Lower lobe of right lung (tissue), 2 donors: Measurements from ENCODE around the gene AOAH. TPM values are rescaled to one million over a fixed set of nuclear protein-coding genes. Genes with fewer than 3 reads are reported as not detected.

Experiments
- ATAC-seq, 2 donors: fragments of 200-7000 bp; cut with Tn5 transposase; one replicate each; pipeline ENCODE4 v1.9.1; 2020 to 2022; ENCODE audit warnings: mild to moderate bottlenecking in 2 of 2, moderate library complexity in 2 of 2
- DNase-seq: peaks from one replicate; pipeline ENCODE4 v3.0.0-alpha.2; 2020
- H3K27ac ChIP-seq: fragments of 200-600 bp; one replicate; pipeline ENCODE4 v1.8.0; 2022
- H3K27me3 ChIP-seq: fragments of 200-600 bp; one replicate; pipeline ENCODE4 v1.8.0; 2022; ENCODE audit warnings: low read depth
- H3K36me3 ChIP-seq: fragments of 200-600 bp; one replicate; pipeline ENCODE4 v1.8.0; 2022; ENCODE audit warnings: mild to moderate bottlenecking
- H3K4me1 ChIP-seq: fragments of 200-600 bp; one replicate; pipeline ENCODE4 v1.8.0; 2022
- H3K4me3 ChIP-seq: fragments of 200-600 bp; one replicate; pipeline ENCODE4 v1.8.0; 2022; ENCODE audit warnings: mild to moderate bottlenecking
- H3K9me3 ChIP-seq: fragments of 200-600 bp; one replicate; pipeline ENCODE4 v1.8.0; 2022
- intact Hi-C: fragments of 100-400 bp; cut with DNase I; formaldehyde crosslinking; loops from one replicate; pipeline ENCODE4 v1.11.0; 2022
- total RNA-seq: library from RNA; stranded (reverse); fragmentation: NEBNext Ultra II Directional; extraction: Animal tissue kit (Norgen Biotek cat#: 25700); gene quantifications from one replicate; pipeline ENCODE4 v1.2.1, GENCODE V29; 2021
- TF ChIP-seq, protein P1 (sequence below): fragments of 200-600 bp; IDR thresholded peaks from one replicate; pipeline ENCODE4 v1.8.0; 2022; ENCODE audit warnings: antibody characterized with exemption, mild to moderate bottlenecking
- donor health status: DM: no; HTN: yes; CAD: no; lungs with severe emphysema.

The AOAH gene
- total RNA-seq, 1 donor from 2014 or later: 29.2 TPM

DNA sequence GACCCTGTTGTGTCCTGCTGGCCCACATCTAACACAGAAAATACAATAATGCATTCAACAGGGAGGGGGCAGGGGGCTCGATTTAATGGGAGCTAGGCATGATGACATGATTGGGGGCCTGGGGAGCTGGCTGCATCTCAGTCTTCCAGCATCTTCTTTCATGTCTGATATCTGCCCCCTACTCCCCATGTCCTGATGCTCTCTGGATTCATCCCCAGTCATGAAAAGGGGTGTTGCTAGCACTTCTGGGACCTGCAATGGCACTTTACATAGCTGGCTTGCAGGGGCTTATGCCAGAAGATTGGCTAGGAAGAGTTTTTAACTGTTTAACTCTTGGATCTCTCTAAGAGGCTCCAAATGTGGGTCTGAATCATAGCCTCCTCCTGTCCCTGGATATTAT lies 94.9 kb downstream of the AOAH start:
- intact Hi-C loops: no loop called here
- TF ChIP-seq, protein P1, sequence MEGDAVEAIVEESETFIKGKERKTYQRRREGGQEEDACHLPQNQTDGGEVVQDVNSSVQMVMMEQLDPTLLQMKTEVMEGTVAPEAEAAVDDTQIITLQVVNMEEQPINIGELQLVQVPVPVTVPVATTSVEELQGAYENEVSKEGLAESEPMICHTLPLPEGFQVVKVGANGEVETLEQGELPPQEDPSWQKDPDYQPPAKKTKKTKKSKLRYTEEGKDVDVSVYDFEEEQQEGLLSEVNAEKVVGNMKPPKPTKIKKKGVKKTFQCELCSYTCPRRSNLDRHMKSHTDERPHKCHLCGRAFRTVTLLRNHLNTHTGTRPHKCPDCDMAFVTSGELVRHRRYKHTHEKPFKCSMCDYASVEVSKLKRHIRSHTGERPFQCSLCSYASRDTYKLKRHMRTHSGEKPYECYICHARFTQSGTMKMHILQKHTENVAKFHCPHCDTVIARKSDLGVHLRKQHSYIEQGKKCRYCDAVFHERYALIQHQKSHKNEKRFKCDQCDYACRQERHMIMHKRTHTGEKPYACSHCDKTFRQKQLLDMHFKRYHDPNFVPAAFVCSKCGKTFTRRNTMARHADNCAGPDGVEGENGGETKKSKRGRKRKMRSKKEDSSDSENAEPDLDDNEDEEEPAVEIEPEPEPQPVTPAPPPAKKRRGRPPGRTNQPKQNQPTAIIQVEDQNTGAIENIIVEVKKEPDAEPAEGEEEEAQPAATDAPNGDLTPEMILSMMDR: no peak
- H3K4me1 ChIP-seq: no peaks in the 10 kb centered on the region
- no peaks in the 10 kb centered on the region for H3K27me3 ChIP-seq
- ATAC-seq (no peak), DNase-seq (no peak)
- H3K9me3 ChIP-seq: no peaks in the 10 kb centered on the region
- H3K27ac ChIP-seq: no peak overlapping the region
- no peaks in the 10 kb centered on the region for H3K36me3 ChIP-seq
- H3K4me3 ChIP-seq: no peak overlapping the region

- Histone ChIP-seq H3K27ac (no peak overlapping the region), H3K27me3 (no peaks in the 10 kb centered on the region), H3K4me3 (no peak overlapping the region), H3K4me1 (no peaks in the 10 kb centered on the region), H3K9me3 (no peaks in the 10 kb centered on the region), H3K36me3 (no peaks in the 10 kb centered on the region)
- ATAC-seq (no peak), DNase-seq (no peak)
- intact Hi-C loops: no loop called here
- TF ChIP-seq, protein P1: no peak
These were observed 96.5 kb downstream of the AOAH start for GRCh38 chr7:36627836-36628235.

DNA sequence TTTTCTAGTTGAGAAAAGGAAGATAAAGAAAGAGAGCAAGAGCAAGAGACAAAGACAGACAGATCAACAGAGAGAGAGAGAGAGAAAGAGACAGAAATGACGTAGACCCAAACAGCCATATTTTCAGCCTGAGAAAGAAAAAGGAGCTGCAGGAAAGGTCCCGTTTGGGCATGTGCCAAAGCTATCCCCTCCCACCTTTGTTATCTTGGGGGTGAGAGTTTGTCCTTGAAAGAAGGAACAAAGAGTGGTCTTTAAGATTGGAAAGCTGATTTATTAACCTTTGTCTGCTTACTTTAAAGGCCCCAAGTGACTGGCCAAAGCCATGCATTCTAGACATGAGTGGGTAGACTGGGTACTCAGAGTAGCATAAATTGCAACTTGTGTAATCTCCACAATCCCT lies 98.2 kb downstream of the AOAH start:
- no peak overlapping the region for H3K4me3 ChIP-seq
- intact Hi-C loops: no loop called here
- H3K27me3 ChIP-seq: no peaks in the 10 kb centered on the region
- TF ChIP-seq, protein P1: no peak
- H3K4me1 ChIP-seq: no peaks in the 10 kb centered on the region
- no peak for ATAC-seq
- H3K9me3 ChIP-seq: no peaks in the 10 kb centered on the region
- DNase-seq: no peak
- no peak overlapping the region for H3K27ac ChIP-seq
- H3K36me3 ChIP-seq: no peaks in the 10 kb centered on the region

- Histone ChIP-seq H3K27me3 (no peaks in the 10 kb centered on the region), H3K9me3 (no peaks in the 10 kb centered on the region), H3K4me3 (no peak overlapping the region), H3K4me1 (no peaks in the 10 kb centered on the region), H3K36me3 (no peaks in the 10 kb centered on the region), H3K27ac (no peak overlapping the region)
- TF ChIP-seq, protein P1: no peak
- ATAC-seq: no peak
- intact Hi-C loops: no loop called here
- DNase-seq: no peak
These were observed 99.0 kb downstream of the AOAH start for GRCh38 chr7:36625247-36625646.

DNA sequence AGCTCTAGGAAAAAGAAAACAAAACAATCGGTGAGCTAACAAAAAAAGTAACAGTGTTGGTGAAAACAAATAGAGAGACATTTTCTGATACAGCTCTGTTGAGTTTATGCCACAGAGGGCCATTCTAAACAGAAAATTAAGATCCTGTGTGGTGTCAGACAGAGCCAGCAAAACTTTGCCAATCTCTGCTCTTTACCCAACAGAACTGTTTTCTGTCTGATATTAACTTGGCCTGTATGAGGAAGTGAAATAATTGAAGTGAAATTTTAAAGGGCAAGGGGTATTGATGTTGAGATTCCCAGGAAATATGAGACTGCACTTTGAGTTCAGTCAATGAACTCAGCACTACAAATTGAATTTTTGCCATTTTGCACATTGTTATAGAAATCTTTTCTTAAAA lies 101.0 kb downstream of the AOAH start:
- DNase-seq (no peak), ATAC-seq (peak; percentile 52 to 59)
- Histone ChIP-seq H3K27me3 (no peaks in the 10 kb centered on the region), H3K4me1 (no peaks in the 10 kb centered on the region), H3K27ac (no peak overlapping the region), H3K4me3 (no peak overlapping the region), H3K9me3 (no peaks in the 10 kb centered on the region), H3K36me3 (no peaks in the 10 kb centered on the region)
- TF ChIP-seq, protein P1: no peak
- intact Hi-C loops: no loop called here

GRCh38 chr7:36621396-36621795 lies 102.9 kb downstream of the AOAH start:
- Histone ChIP-seq H3K9me3 (no peaks in the 10 kb centered on the region), H3K27ac (no peak overlapping the region), H3K36me3 (no peaks in the 10 kb centered on the region), H3K4me3 (no peak overlapping the region), H3K4me1 (no peaks in the 10 kb centered on the region), H3K27me3 (no peaks in the 10 kb centered on the region)
- TF ChIP-seq, protein P1: no peak
- DNase-seq (no peak), ATAC-seq (no peak)
- intact Hi-C loops: no loop called here
